H9 (cell line): Measurements from ENCODE around the gene TMSB10. TPM values are rescaled to one million over a fixed set of nuclear protein-coding genes. Genes with fewer than 3 reads are reported as not detected.

Source experiments
- DNase-seq: peaks from one replicate; pipeline ENCODE4 v3.0.0-alpha.2; 2017
- H2AFZ ChIP-seq: one replicate; pipeline ENCODE4 v1.6.1; 2013; ENCODE audit warnings: mild to moderate bottlenecking, low read length, control low read depth, moderate library complexity
- H2AK5ac ChIP-seq: 2 replicates; pipeline ENCODE4 v1.6.1; 2013; ENCODE audit warnings: low read length, control low read depth, mixed read lengths; ENCODE audit not compliant: insufficient read length
- H2BK120ac ChIP-seq: one replicate; pipeline ENCODE4 v1.6.1; 2013; ENCODE audit warnings: low read depth, mild to moderate bottlenecking, low read length, control low read depth, inconsistent platforms; ENCODE audit not compliant: poor library complexity, severe bottlenecking
- H2BK12ac ChIP-seq: 2 replicates; pipeline ENCODE4 v1.6.1; 2013; ENCODE audit warnings: low read length, control low read depth, mixed read lengths, low read depth; ENCODE audit not compliant: insufficient read length
- H2BK15ac ChIP-seq: 2 replicates; pipeline ENCODE4 v1.6.1; 2013; ENCODE audit warnings: low read depth, low read length, control low read depth
- H2BK20ac ChIP-seq: one replicate; pipeline ENCODE4 v1.6.1; 2013; ENCODE audit warnings: low read depth, mild to moderate bottlenecking, low read length, control low read depth, inconsistent platforms; ENCODE audit not compliant: poor library complexity, severe bottlenecking
- H2BK5ac ChIP-seq: 2 replicates; pipeline ENCODE4 v1.6.1; 2013; ENCODE audit warnings: low read length, control low read depth, mixed read lengths; ENCODE audit not compliant: insufficient read length
- H3K14ac ChIP-seq: 2 replicates; pipeline ENCODE4 v1.6.1; 2013; ENCODE audit warnings: low read length, control low read depth; ENCODE audit not compliant: insufficient read depth
- H3K18ac ChIP-seq: 2 replicates; pipeline ENCODE4 v1.6.1; 2013; ENCODE audit warnings: low read depth, mild to moderate bottlenecking, mixed read lengths, low read length, control low read depth; ENCODE audit not compliant: insufficient read length
- H3K23ac ChIP-seq: 2 replicates; pipeline ENCODE4 v1.6.1; 2013; ENCODE audit warnings: low read length, control low read depth, mixed read lengths, low read depth; ENCODE audit not compliant: insufficient read length
- H3K23me2 ChIP-seq: 2 replicates; pipeline ENCODE4 v1.6.1; 2013; ENCODE audit warnings: low read depth, mild to moderate bottlenecking, mixed read lengths, low read length, control low read depth; ENCODE audit not compliant: insufficient read length, poor library complexity, severe bottlenecking
- H3K27ac ChIP-seq: 2 replicates; pipeline ENCODE4 v1.5.1; 2013; ENCODE audit warnings: low read length, control low read depth, mixed read lengths, low read depth; ENCODE audit not compliant: insufficient read length
- H3K27me3 ChIP-seq: 2 replicates; pipeline ENCODE4 v1.6.1; 2013; ENCODE audit warnings: low read length, control low read depth, inconsistent platforms; ENCODE audit not compliant: insufficient read depth
- H3K4ac ChIP-seq: 2 replicates; pipeline ENCODE4 v1.6.1; 2013; ENCODE audit warnings: low read depth, mild to moderate bottlenecking, control low read depth, inconsistent platforms, low read length, moderate library complexity
- H3K4me1 ChIP-seq: 2 replicates; pipeline ENCODE4 v1.6.1; 2013; ENCODE audit warnings: low read length, control low read depth, inconsistent platforms; ENCODE audit not compliant: insufficient read depth
- H3K4me2 ChIP-seq: 2 replicates; pipeline ENCODE4 v1.6.1; 2013; ENCODE audit warnings: low read length, control low read depth, mixed read lengths; ENCODE audit not compliant: insufficient read length, insufficient read depth
- H3K56ac ChIP-seq: 2 replicates; pipeline ENCODE4 v1.6.1; 2013; ENCODE audit warnings: low read depth, mild to moderate bottlenecking, mixed read lengths, low read length, control low read depth; ENCODE audit not compliant: insufficient read length
- H3K79me1 ChIP-seq: 2 replicates; pipeline ENCODE4 v1.6.1; 2013; ENCODE audit warnings: low read depth, mild to moderate bottlenecking, moderate library complexity, low read length, control low read depth, inconsistent platforms; ENCODE audit not compliant: insufficient read depth, poor library complexity, severe bottlenecking
- H3K79me2 ChIP-seq: 2 replicates; pipeline ENCODE4 v1.6.1; 2013; ENCODE audit warnings: low read length, control low read depth, inconsistent platforms; ENCODE audit not compliant: insufficient read depth
- H3K9ac ChIP-seq: 2 replicates; pipeline ENCODE4 v1.6.1; 2013; ENCODE audit warnings: low read length, control low read depth, mixed read lengths; ENCODE audit not compliant: insufficient read length; ENCODE audit errors: extremely low read depth
- H3K9me3 ChIP-seq: one replicate; pipeline ENCODE4 v1.6.1; 2013; ENCODE audit warnings: low read depth, low read length, inconsistent platforms; ENCODE audit not compliant: control insufficient read depth
- H3T11ph ChIP-seq: one replicate; pipeline ENCODE4 v1.6.1; 2013; ENCODE audit warnings: mild to moderate bottlenecking, low read length, control low read depth, inconsistent platforms
- H4K20me1 ChIP-seq: one replicate; pipeline ENCODE4 v1.6.1; 2013; ENCODE audit not compliant: control insufficient read depth, insufficient read length, insufficient read depth
- H4K5ac ChIP-seq: 2 replicates; pipeline ENCODE4 v1.6.1; 2013; ENCODE audit warnings: low read depth, mild to moderate bottlenecking, mixed read lengths, low read length, control low read depth; ENCODE audit not compliant: insufficient read length
- H4K8ac ChIP-seq: replicated peaks from 2 replicates; pipeline ENCODE4 v1.6.1; 2013; ENCODE audit warnings: low read length, control low read depth, mixed read lengths, low read depth; ENCODE audit not compliant: insufficient read length
- H4K91ac ChIP-seq: 2 replicates; pipeline ENCODE4 v1.6.1; 2013; ENCODE audit warnings: low read depth, mild to moderate bottlenecking, moderate library complexity, mixed read lengths, low read length, control low read depth; ENCODE audit not compliant: insufficient read length
- H3K27ac Mint-ChIP-seq, 3 experiments: 2 replicates in 2 of 3; 3 replicates in 1 of 3; pipeline ENCODE4 v1.8.0; 2020 to 2021; ENCODE audit warnings: mixed read lengths in 3 of 3, mild to moderate bottlenecking in 1 of 3, moderate library complexity in 1 of 3
- H3K27me3 Mint-ChIP-seq: 2 replicates; pipeline ENCODE4 v1.8.0; 2021; ENCODE audit warnings: low read depth, mild to moderate bottlenecking, moderate library complexity, mixed read lengths
- H3K36me3 Mint-ChIP-seq, 3 experiments: 2 replicates in 2 of 3; 3 replicates in 1 of 3; pipeline ENCODE4 v1.8.0; 2020 to 2021; ENCODE audit warnings: low read depth in 3 of 3, mixed read lengths in 3 of 3; ENCODE audit not compliant: insufficient read depth in 1 of 3
- H3K4me1 Mint-ChIP-seq, 2 experiments: 2 replicates each; pipeline ENCODE4 v1.8.0; 2020; ENCODE audit warnings: mixed read lengths in 2 of 2
- H3K4me3 Mint-ChIP-seq, 2 experiments: 2 replicates in 1 of 2; 3 replicates in 1 of 2; pipeline ENCODE4 v1.8.0; 2020 to 2021; ENCODE audit warnings: mild to moderate bottlenecking in 2 of 2, mixed read lengths in 2 of 2, moderate library complexity in 1 of 2
- H3K9me3 Mint-ChIP-seq, 2 experiments: 2 replicates in 1 of 2; 3 replicates in 1 of 2; pipeline ENCODE4 v1.8.0; 2020; ENCODE audit warnings: mild to moderate bottlenecking in 2 of 2, mixed read lengths in 2 of 2, moderate library complexity in 1 of 2
- CTCF ChIP-seq: fragments of 200-600 bp; sonication (generic); conservative IDR thresholded peaks from 3 replicates; pipeline ENCODE4 v1.8.0; 2021; ENCODE audit warnings: antibody characterized with exemption, mild to moderate bottlenecking
- WGBS: extraction: QIAGEN DNeasy Blood & Tissue Kit; methylation state at CpG from one replicate; pipeline ENCODE4 v1.1.7; 2013; ENCODE audit warnings: missing lambda C conversion rate, low lambda C conversion rate, mixed read lengths; ENCODE audit not compliant: insufficient read length; ENCODE audit errors: extremely low coverage; 5-methylcytosine and 5-hydroxymethylcytosine counted together
- total RNA-seq: library from RNA; stranded (reverse); gene quantifications from 2 replicates; pipeline ENCODE4 v1.2.1, GENCODE V29; 2021

The TMSB10 gene
- total RNA-seq, 1 experiment from 2014 or later: 755 TPM

GRCh38 chr2:84886791-84887190 lies 18.7 kb upstream of the TMSB10 start:
- Histone ChIP-seq H2BK20ac (no peak overlapping the region), H3K4ac (no peak overlapping the region), H3K23me2 (peaks cover 2% of the 10 kb centered on the region), H2BK120ac (no peak overlapping the region), H3K79me2 (no peaks in the 10 kb centered on the region), H4K5ac (no peak overlapping the region), H3K23ac (no peak overlapping the region), H3K4me1 (no peaks in the 10 kb centered on the region), H4K8ac (no peak overlapping the region), H4K91ac (no peak overlapping the region), H2BK5ac (no peak overlapping the region), H2AK5ac (no peak overlapping the region), H2BK15ac (no peak overlapping the region), H3K14ac (no peak overlapping the region), H3K18ac (no peak overlapping the region), H3K4me2 (no peak overlapping the region), H3T11ph (no peak overlapping the region), H3K27ac (no peak overlapping the region), H3K9ac (no peak overlapping the region), H3K9me3 (no peaks in the 10 kb centered on the region), H4K20me1 (no peaks in the 10 kb centered on the region), H2AFZ (no peak overlapping the region), H3K27me3 (peaks cover 3% of the 10 kb centered on the region; the same call in 1 of the 2 replicates), H3K56ac (no peak overlapping the region), H3K79me1 (no peaks in the 10 kb centered on the region), H2BK12ac (no peak overlapping the region)
- Mint-ChIP-seq H3K27me3 (peaks cover 57% of the 10 kb centered on the region), H3K27ac (no peak overlapping the region), H3K36me3 (no peaks in the 10 kb centered on the region), H3K9me3 (no peaks in the 10 kb centered on the region), H3K4me3 (no peak overlapping the region), H3K4me1 (peaks cover 3 to 6% of the 10 kb centered on the region in 2 experiments)
- no peak for TF ChIP-seq CTCF
- WGBS: no CpG with 5 or more reads among the region's 6 CpGs
- peak; percentile 12 for DNase-seq
